ENCODE measurements around the gene ARHGAP19. TPM values are rescaled to one million over a fixed set of nuclear protein-coding genes. Genes with fewer than 3 reads are reported as not detected.

The ARHGAP19 gene
- total RNA-seq, 4 donors from 2014 or later, result 3.5 to 5.4 (median 4.6) TPM

DNA sequence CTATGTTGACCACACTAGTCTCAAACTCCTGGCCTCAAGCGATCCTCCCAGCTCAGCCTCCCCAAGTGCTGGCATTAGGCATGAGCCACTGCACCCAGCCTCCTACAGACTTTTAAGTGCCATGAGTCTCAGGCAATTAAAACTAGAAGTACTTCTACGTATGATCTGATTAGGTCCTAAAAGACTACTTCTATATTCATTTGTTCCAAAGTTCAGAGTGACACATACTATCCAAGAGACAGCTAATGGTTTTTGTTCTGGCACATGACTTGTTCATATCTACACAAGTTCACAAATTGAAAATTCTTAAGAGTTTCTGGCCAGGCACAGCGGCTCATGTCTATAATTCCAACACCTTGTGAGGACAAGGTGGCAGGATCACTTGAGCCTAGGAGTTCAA is 11.7 kb downstream of the ARHGAP19 start:
- intact Hi-C loops (cut with DNase I), result no loop called here
- H3K9me3 ChIP-seq, result no peaks in the 10 kb centered on the region
- peaks cover 15 to 21% (median 19%) of the 10 kb centered on the region in 4 donors for H3K4me1 ChIP-seq
- no peak overlapping the region for H3K27ac ChIP-seq (replicated peaks in 1 of 4)
- H3K36me3 ChIP-seq, result no peaks in the 10 kb centered on the region
- no peak for TF ChIP-seq POLR2A (IDR thresholded peaks at IDR 0.05; ENCODE audit: low read depth)
- no peak for TF ChIP-seq CTCF (IDR thresholded peaks at IDR 0.05)
- TF ChIP-seq POLR2AphosphoS5 (IDR thresholded peaks at IDR 0.05), result no peak
- no peak for TF ChIP-seq EP300 (IDR thresholded peaks at IDR 0.05)
- 76% methylated on average over 3 of the region's 3 CpGs for WGBS
- no peak for DNase-seq (ENCODE audit: extremely low spot score)
- H3K4me3 ChIP-seq, result no peak overlapping the region
- no peaks in the 10 kb centered on the region for H3K27me3 ChIP-seq

DNA sequence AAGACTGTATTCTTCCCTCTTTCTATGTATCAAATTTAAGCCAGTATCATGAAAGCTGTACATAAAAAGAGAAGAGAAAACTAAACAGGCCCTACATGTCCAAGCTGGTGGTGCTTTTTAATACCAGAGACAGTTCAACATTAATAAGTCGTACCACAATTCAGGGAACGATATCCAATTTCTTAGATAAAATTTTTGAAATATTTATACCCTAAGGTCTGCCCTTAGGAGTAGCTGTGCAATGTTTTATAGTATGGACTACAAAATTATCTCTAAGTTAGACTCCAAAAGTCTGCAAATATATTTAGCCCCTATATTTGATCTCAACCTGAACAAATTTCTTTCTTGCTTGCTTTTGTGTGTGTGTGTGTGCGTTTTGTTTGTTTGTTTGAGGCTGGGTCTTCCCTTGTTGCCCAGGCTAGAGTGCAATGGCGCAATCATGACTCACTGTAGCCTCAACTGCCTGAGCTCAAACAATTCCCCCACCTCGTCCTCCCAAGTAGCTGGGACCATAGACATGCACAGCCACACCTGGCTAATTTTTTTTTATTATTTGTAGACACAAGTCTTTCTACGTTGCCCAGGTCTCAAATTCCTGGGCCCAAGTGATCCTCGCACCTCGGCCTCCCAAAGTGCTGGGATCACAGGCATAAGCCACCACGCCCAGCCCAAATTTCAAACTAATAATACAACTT is 13.2 kb downstream of the ARHGAP19 start:
- WGBS, result 82% methylated on average over 9 of the region's 9 CpGs
- Histone ChIP-seq H3K36me3 (no peaks in the 10 kb centered on the region), H3K9me3 (no peaks in the 10 kb centered on the region), H3K27me3 (no peaks in the 10 kb centered on the region), H3K27ac (replicated peaks in 1 of 4) (peak overlapping the region; percentile 33 to 61 (median 48)), H3K4me1 (peaks cover 15 to 21% (median 19%) of the 10 kb centered on the region in 4 donors), H3K4me3 (no peak overlapping the region)
- TF ChIP-seq CTCF (IDR thresholded peaks at IDR 0.05), result no peak
- intact Hi-C loops (cut with DNase I), result loop anchor here (2.0 kb wide), 1 partner anchor 76 kb away; no protein-coding TSS in a partner anchor
- no peak for DNase-seq (ENCODE audit: extremely low spot score)

GRCh38 chr10:97278491-97278989 is 13.9 kb downstream of the ARHGAP19 start:
- TF ChIP-seq CTCF (IDR thresholded peaks at IDR 0.05), result peak; percentile 73 to 76 (median 74)
- no peak for TF ChIP-seq POLR2AphosphoS5 (IDR thresholded peaks at IDR 0.05)
- no peak overlapping the region for H3K4me3 ChIP-seq
- no peak for DNase-seq (ENCODE audit: extremely low spot score)
- no peaks in the 10 kb centered on the region for H3K27me3 ChIP-seq
- intact Hi-C loops (cut with DNase I), result loop anchor here (2.0 kb wide), 1 partner anchor 76 kb away; no protein-coding TSS in a partner anchor
- H3K9me3 ChIP-seq, result no peaks in the 10 kb centered on the region
- H3K36me3 ChIP-seq, result no peaks in the 10 kb centered on the region
- H3K4me1 ChIP-seq, result peaks cover 15 to 21% (median 19%) of the 10 kb centered on the region in 4 donors
- peak overlapping the region; percentile 33 to 61 (median 48) for H3K27ac ChIP-seq (replicated peaks in 1 of 4)

GRCh38 chr10:97277551-97277950 is 14.9 kb downstream of the ARHGAP19 start:
- intact Hi-C loops (cut with DNase I), result no loop called here
- no peak overlapping the region for H3K4me3 ChIP-seq
- H3K4me1 ChIP-seq, result peaks cover 15 to 21% (median 19%) of the 10 kb centered on the region in 4 donors
- WGBS, result 88% methylated on average over 1 of the region's 1 CpG
- no peak overlapping the region for H3K27ac ChIP-seq (replicated peaks in 1 of 4)
- H3K9me3 ChIP-seq, result no peaks in the 10 kb centered on the region
- TF ChIP-seq POLR2AphosphoS5 (IDR thresholded peaks at IDR 0.05) (no peak), POLR2A (IDR thresholded peaks at IDR 0.05; ENCODE audit: low read depth) (no peak), CTCF (IDR thresholded peaks at IDR 0.05) (no peak), EP300 (IDR thresholded peaks at IDR 0.05) (no peak)
- H3K27me3 ChIP-seq, result no peaks in the 10 kb centered on the region
- H3K36me3 ChIP-seq, result no peaks in the 10 kb centered on the region
- no peak for DNase-seq (ENCODE audit: extremely low spot score)

GRCh38 chr10:97274828-97275227 is 17.6 kb downstream of the ARHGAP19 start:
- H3K27me3 ChIP-seq, result no peaks in the 10 kb centered on the region
- TF ChIP-seq POLR2AphosphoS5 (IDR thresholded peaks at IDR 0.05) (no peak), POLR2A (IDR thresholded peaks at IDR 0.05; ENCODE audit: low read depth) (no peak), EP300 (IDR thresholded peaks at IDR 0.05) (no peak), CTCF (IDR thresholded peaks at IDR 0.05) (no peak)
- H3K27ac ChIP-seq (replicated peaks in 1 of 4), result no peak overlapping the region
- WGBS, result 85% methylated on average over 3 of the region's 9 CpGs
- no peaks in the 10 kb centered on the region for H3K36me3 ChIP-seq
- no peaks in the 10 kb centered on the region for H3K9me3 ChIP-seq
- DNase-seq (ENCODE audit: extremely low spot score), result no peak
- no peak overlapping the region for H3K4me3 ChIP-seq
- intact Hi-C loops (cut with DNase I), result no loop called here
- H3K4me1 ChIP-seq, result peaks cover 15 to 21% (median 19%) of the 10 kb centered on the region in 4 donors

Data from esophagus muscularis mucosa (tissue), 4 donors.